H1 (cell line): ENCODE results near the gene SCAI. TPM values are rescaled to one million over a fixed set of nuclear protein-coding genes. Genes with fewer than 3 reads are reported as not detected.

ENCODE experiments used
- CTCF ChIA-PET: fragments of 300-600 bp; sonication (Branson Sonifier 250); formaldehyde crosslinking; loops from one replicate; lab custom pipeline; 2021; ENCODE audit not compliant: partially characterized antibody; lab: Charles Lee
- POLR2A ChIA-PET: fragments of 300-600 bp; sonication (Branson Sonifier 250); formaldehyde crosslinking; loops from one replicate; lab custom pipeline; 2021; ENCODE audit warnings: inconsistent platforms; ENCODE audit not compliant: partially characterized antibody; lab: Charles Lee
- DNase-seq, 2 experiments: peaks; one replicate each; pipeline versions ENCODE4 v3.0.0 to v3.0.0-alpha.2; 2010 to 2022; ENCODE audit warnings: low spot score in 2 of 2, low read depth in 1 of 2, mixed read lengths in 1 of 2
- FAIRE-seq: peaks from 2 replicates; lab custom pipeline; 2011; peaks lifted over from hg19 to GRCh38; lab: Jason Lieb, UNC
- H2AFZ ChIP-seq: 2 replicates; pipeline ENCODE4 v1.8.1; 2012; ENCODE audit warnings: low read length, inconsistent platforms
- H2AK5ac ChIP-seq: 2 replicates; pipeline ENCODE4 v1.6.1; 2013; ENCODE audit warnings: low read depth, low read length
- H2BK120ac ChIP-seq: replicated peaks from 2 replicates; pipeline ENCODE3; 2013; ENCODE audit warnings: low read depth, low read length, inconsistent platforms
- H2BK12ac ChIP-seq: 2 replicates; pipeline ENCODE4 v1.6.1; 2013; ENCODE audit warnings: low read depth, low read length
- H2BK15ac ChIP-seq: 2 replicates; pipeline ENCODE4 v1.6.1; 2013; ENCODE audit warnings: low read length
- H2BK20ac ChIP-seq: 2 replicates; pipeline ENCODE4 v1.6.1; 2013; ENCODE audit warnings: low read length
- H2BK5ac ChIP-seq: 2 replicates; pipeline ENCODE4 v1.6.1; 2013; ENCODE audit warnings: low read depth, low read length
- H3K14ac ChIP-seq: 2 replicates; pipeline ENCODE4 v1.6.1; 2013; ENCODE audit warnings: inconsistent platforms; ENCODE audit not compliant: insufficient read length
- H3K18ac ChIP-seq: 2 replicates; pipeline ENCODE4 v1.6.1; 2013; ENCODE audit warnings: low read length; ENCODE audit errors: extremely low read depth
- H3K23ac ChIP-seq: 2 replicates; pipeline ENCODE4 v1.6.1; 2013; ENCODE audit warnings: inconsistent platforms; ENCODE audit not compliant: insufficient read length
- H3K23me2 ChIP-seq: 2 replicates; pipeline ENCODE4 v1.6.1; 2013; ENCODE audit warnings: low read depth, low read length
- H3K27ac ChIP-seq: 2 replicates; pipeline ENCODE4 v1.6.1; 2011; ENCODE audit warnings: low read depth, low read length, inconsistent platforms
- H3K27me3 ChIP-seq, 4 experiments: replicated peaks in 1 of 4; 1 replicate in 1 of 4; 2 replicates in 3 of 4; pipeline versions ENCODE4 v1.6.1 to v1.8.1; 2011 to 2013; ENCODE audit warnings: low read length in 3 of 4, mild to moderate bottlenecking in 3 of 4, inconsistent platforms in 2 of 4, mixed read lengths in 2 of 4, moderate library complexity in 1 of 4; ENCODE audit not compliant: control insufficient read depth in 3 of 4, insufficient read depth in 3 of 4; ENCODE audit errors: extremely low read depth in 1 of 4
- H3K36me3 ChIP-seq, 4 experiments: 2 replicates each; pipeline versions ENCODE4 v1.6.1 to v1.8.1; 2011 to 2013; ENCODE audit warnings: mild to moderate bottlenecking in 4 of 4, low read length in 3 of 4, moderate library complexity in 2 of 4, control low read depth in 1 of 4, inconsistent platforms in 1 of 4; ENCODE audit not compliant: insufficient read depth in 4 of 4, control insufficient read depth in 2 of 4
- H3K4ac ChIP-seq: replicated peaks from 2 replicates; pipeline ENCODE3; 2013; ENCODE audit warnings: low read length, low read depth, mixed read lengths, inconsistent platforms; ENCODE audit not compliant: insufficient read length
- H3K4me1 ChIP-seq, 4 experiments: replicated peaks in 1 of 4; 1 replicate in 1 of 4; 2 replicates in 3 of 4; pipeline versions ENCODE4 v1.6.1 to v1.8.1; 2011 to 2013; ENCODE audit warnings: low read length in 3 of 4, inconsistent platforms in 2 of 4, mixed read lengths in 1 of 4; ENCODE audit not compliant: insufficient read depth in 4 of 4, control insufficient read depth in 3 of 4
- H3K4me2 ChIP-seq, 2 experiments: 2 replicates each; pipeline versions ENCODE4 v1.6.1 to v1.8.1; 2011 to 2013; ENCODE audit warnings: low read depth in 2 of 2, low read length in 2 of 2, control low read depth in 1 of 2, inconsistent platforms in 1 of 2, mild to moderate bottlenecking in 1 of 2; ENCODE audit not compliant: insufficient read depth in 1 of 2
- H3K4me3 ChIP-seq, 4 experiments: fragments of 200-600, 300-600 bp in 1 of 4; sonication (generic), shearing (Covaris generic), sonication (Bioruptor Twin) in 1 of 4; 2 replicates each; pipeline versions ENCODE4 v1.5.1 to v1.8.1; 2011 to 2016; ENCODE audit warnings: low read length in 4 of 4, low read depth in 3 of 4, control low read depth in 2 of 4, inconsistent platforms in 2 of 4, mild to moderate bottlenecking in 2 of 4, mixed read lengths in 1 of 4, moderate library complexity in 1 of 4; ENCODE audit not compliant: insufficient read depth in 2 of 4; ENCODE audit errors: extremely low read depth in 1 of 4
- H3K56ac ChIP-seq: replicated peaks from 2 replicates; pipeline ENCODE3; 2013; ENCODE audit warnings: low read depth, mild to moderate bottlenecking, mixed read lengths, low read length, inconsistent platforms; ENCODE audit not compliant: insufficient read length
- H3K79me1 ChIP-seq: 2 replicates; pipeline ENCODE4 v1.6.1; 2013; ENCODE audit warnings: low read depth, low read length, control low read depth
- H3K79me2 ChIP-seq, 2 experiments: 2 replicates each; pipeline versions ENCODE4 v1.6.1 to v1.8.1; 2012 to 2013; ENCODE audit warnings: low read length in 2 of 2, mild to moderate bottlenecking in 2 of 2, inconsistent platforms in 1 of 2; ENCODE audit not compliant: insufficient read depth in 2 of 2, control insufficient read depth in 1 of 2
- H3K9ac ChIP-seq, 4 experiments: replicated peaks in 1 of 4; 1 replicate in 1 of 4; 2 replicates in 3 of 4; pipeline versions ENCODE4 v1.6.1 to v1.8.1; 2011 to 2013; ENCODE audit warnings: low read depth in 3 of 4, low read length in 3 of 4, control low read depth in 2 of 4, mild to moderate bottlenecking in 2 of 4, moderate library complexity in 2 of 4, inconsistent platforms in 1 of 4; ENCODE audit errors: extremely low read depth in 1 of 4
- H3K9me3 ChIP-seq, 2 experiments: 2 replicates each; pipeline versions ENCODE4 v1.6.1 to v1.8.1; 2012 to 2013; ENCODE audit warnings: mild to moderate bottlenecking in 2 of 2, moderate library complexity in 2 of 2, control low read depth in 1 of 2, inconsistent platforms in 1 of 2, low read depth in 1 of 2, low read length in 1 of 2, mixed read lengths in 1 of 2; ENCODE audit not compliant: insufficient read depth in 2 of 2
- H4K20me1 ChIP-seq, 2 experiments: replicated peaks in 1 of 2; 2 replicates each; pipeline versions ENCODE3 to v1.8.1; 2011 to 2013; ENCODE audit warnings: inconsistent platforms in 2 of 2, low read length in 2 of 2, mild to moderate bottlenecking in 1 of 2; ENCODE audit not compliant: insufficient read depth in 2 of 2, control insufficient read depth in 1 of 2
- H4K5ac ChIP-seq: 2 replicates; pipeline ENCODE4 v1.6.1; 2013; ENCODE audit warnings: low read length, low read depth, mixed read lengths, inconsistent platforms; ENCODE audit not compliant: insufficient read length
- H4K8ac ChIP-seq: 2 replicates; pipeline ENCODE4 v1.8.0; 2013; ENCODE audit warnings: mild to moderate bottlenecking, moderate library complexity, low read length, inconsistent platforms; ENCODE audit not compliant: insufficient read depth; ENCODE audit errors: extremely low read depth
- H4K91ac ChIP-seq: replicated peaks from 2 replicates; pipeline ENCODE3; 2013; ENCODE audit warnings: low read length, mixed read lengths, inconsistent platforms; ENCODE audit not compliant: insufficient read length
- BACH1 ChIP-seq: IDR thresholded peaks from 2 replicates; pipeline ENCODE4 v1.6.1; 2012; ENCODE audit warnings: low read length, improper control_type of control experiment
- BCL11A ChIP-seq, 2 experiments: IDR thresholded peaks; one replicate each; pipeline ENCODE4 v1.6.1; 2011; ENCODE audit warnings: low read depth in 2 of 2, low read length in 2 of 2, mild to moderate bottlenecking in 2 of 2
- CBX5 ChIP-seq: fragments of 300-800, 300-1000 bp; sonication (generic); IDR thresholded peaks from 2 replicates; pipeline ENCODE4 v1.7.1; 2016; ENCODE audit warnings: antibody characterized with exemption, low read length, low read depth
- CTCF ChIP-seq, 3 experiments: IDR thresholded peaks; 1 replicate in 2 of 3; 2 replicates in 1 of 3; pipeline versions ENCODE4 v1.5.1 to v1.6.1; 2011; ENCODE audit warnings: low read length in 3 of 3, mild to moderate bottlenecking in 3 of 3, inconsistent platforms in 2 of 3, low read depth in 1 of 3, moderate library complexity in 1 of 3; ENCODE audit not compliant: insufficient read depth in 1 of 3; ENCODE audit errors: control extremely low read depth in 1 of 3
- EP300 ChIP-seq, 2 experiments: IDR thresholded peaks; 1 replicate in 1 of 2; 2 replicates in 1 of 2; pipeline ENCODE4 v1.6.1; 2011 to 2012; ENCODE audit warnings: low read depth in 2 of 2, low read length in 2 of 2, mild to moderate bottlenecking in 2 of 2, borderline replicate concordance in 1 of 2, inconsistent platforms in 1 of 2, moderate library complexity in 1 of 2
- EZH2 ChIP-seq: fragments of 200-600 bp; sonication (generic); IDR thresholded peaks from 2 replicates; pipeline ENCODE4 v1.7.1; 2012; ENCODE audit warnings: low read depth, mild to moderate bottlenecking, moderate library complexity, low read length, inconsistent platforms; ENCODE audit not compliant: severe bottlenecking
- JUND ChIP-seq: IDR thresholded peaks from 2 replicates; pipeline ENCODE4 v1.6.1; 2011; ENCODE audit warnings: mild to moderate bottlenecking, improper control_type of control experiment, low read length
- MAFK ChIP-seq: IDR thresholded peaks from 2 replicates; pipeline ENCODE4 v1.6.1; 2012; ENCODE audit warnings: low read depth, mild to moderate bottlenecking, improper control_type of control experiment, low read length
- NRF1 ChIP-seq: IDR thresholded peaks from 2 replicates; pipeline ENCODE4 v1.6.1; 2011; ENCODE audit warnings: mild to moderate bottlenecking, low read depth, low read length, improper control_type of control experiment
- SIX5 ChIP-seq: IDR thresholded peaks from 2 replicates; pipeline ENCODE4 v1.6.1; 2011; ENCODE audit warnings: mild to moderate bottlenecking, low read depth, low read length
- SP4 ChIP-seq: IDR thresholded peaks from 2 replicates; pipeline ENCODE4 v1.6.1; 2012; ENCODE audit warnings: low read length, inconsistent platforms
- TAF7 ChIP-seq: optimal IDR thresholded peaks from 2 replicates; pipeline ENCODE3; 2011; ENCODE audit warnings: low read depth, mild to moderate bottlenecking, inconsistent platforms, low read length, moderate library complexity, borderline replicate concordance
- WGBS, 2 experiments: shearing (Covaris generic) in 1 of 2; methylation state at CpG; one replicate each; pipeline versions ENCODE4 v1.1.6 to v1.1.7; 2013 to 2015; ENCODE audit warnings: low lambda C conversion rate in 2 of 2, mixed read lengths in 2 of 2, inconsistent platforms in 1 of 2, low coverage in 1 of 2, missing lambda C conversion rate in 1 of 2; ENCODE audit not compliant: insufficient replicate concordance in 2 of 2, insufficient coverage in 1 of 2, insufficient read length in 1 of 2; ENCODE audit errors: extremely low coverage in 1 of 2, missing lambda C conversion rate in 1 of 2; 5-methylcytosine and 5-hydroxymethylcytosine counted together
- polyA plus RNA-seq, 7 experiments: library from polyadenylated mRNA; depleted of rRNA in 3 of 7; stranded (reverse) in 5 of 7; unstranded in 2 of 7; fragments of >200 nt in 5 of 7; fragments of 200-250 nt in 2 of 7; gene quantifications; 1 replicate in 5 of 7; 2 replicates in 1 of 7; 4 replicates in 1 of 7; pipeline versions ENCODE4 v1.2.1 to v1.2.3, GENCODE V29; 2011 to 2013; ENCODE audit warnings: missing spikeins in 2 of 7, mixed read lengths in 2 of 7
- total RNA-seq: library from RNA; stranded (reverse); fragmentation: NEBNext Ultra II Directional; extraction: Animal tissue kit (Norgen Biotek cat#: 25700); gene quantifications from 2 replicates; pipeline ENCODE4 v1.2.1, GENCODE V29; 2021

SCAI gene
- total and polyA plus RNA-seq, 2 of the 8 experiments (the other 6 are each of a cell fraction or from before 2014, with no cell fraction given), result 6.4 to 19.8 TPM

GRCh38 chr9:125131778-125132177, 11.6 kb downstream of the SCAI start:
- H3K23me2 ChIP-seq, result no peaks in the 10 kb centered on the region
- H3K18ac ChIP-seq, result no peak overlapping the region
- H2BK20ac ChIP-seq, result no peak overlapping the region
- no peak overlapping the region for H3K4me3 ChIP-seq
- peaks cover 5% of the 10 kb centered on the region; the same call in 1 of the 2 replicates for H3K79me1 ChIP-seq
- FAIRE-seq (no peak), DNase-seq (no peak)
- H3K23ac ChIP-seq, result no peak overlapping the region
- no peak overlapping the region for H3K56ac ChIP-seq
- no peak overlapping the region for H2AK5ac ChIP-seq
- H3K4me1 ChIP-seq, result no peaks in the 10 kb centered on the region
- H3K14ac ChIP-seq, result no peak overlapping the region
- WGBS, 2 experiments, result 99% methylated on average over 4 of the region's 6 CpGs; no CpG with 5 or more reads in 1 of the 2 experiments
- no peak overlapping the region for H3K4me2 ChIP-seq
- H2BK5ac ChIP-seq, result no peak overlapping the region
- H4K20me1 ChIP-seq, result peaks cover 0 to 1% of the 10 kb centered on the region in 2 experiments
- H2BK15ac ChIP-seq, result no peak overlapping the region
- H3K27me3 ChIP-seq, result no peaks in the 10 kb centered on the region
- no peak overlapping the region for H4K8ac ChIP-seq
- ChIA-PET POLR2A (interaction anchor here (1.1 to 1.5 kb wide), 2 partner anchors 11 to 270 kb away, joined by 3 to 4 read pairs; partner anchors contain the start of genes ARPC5L and RPL35), CTCF (interaction anchor here (1.2 kb wide), 2 partner anchors 124 to 238 kb away, joined by 3 read pairs; no protein-coding TSS in a partner anchor)
- H2BK12ac ChIP-seq, result no peak overlapping the region
- H3K27ac ChIP-seq, result no peak overlapping the region
- no peak overlapping the region for H4K91ac ChIP-seq
- no peaks in the 10 kb centered on the region for H3K36me3 ChIP-seq
- no peak overlapping the region for H2AFZ ChIP-seq
- no peak overlapping the region for H3K4ac ChIP-seq
- peaks cover 3 to 50% of the 10 kb centered on the region in 2 experiments; a peak in 2 of 4 replicates for H3K79me2 ChIP-seq
- no peak overlapping the region for H2BK120ac ChIP-seq
- no peak overlapping the region for H3K9ac ChIP-seq
- no peaks in the 10 kb centered on the region for H3K9me3 ChIP-seq
- no peak overlapping the region for H4K5ac ChIP-seq
- no peak for TF ChIP-seq BACH1
- no peak for TF ChIP-seq BCL11A (IDR thresholded peaks at IDR 0.05; ENCODE audit: low read depth in 2 of 2, low read length in 2 of 2)
- no peak for TF ChIP-seq CBX5
- no peak for TF ChIP-seq CTCF (IDR thresholded peaks at IDR 0.05; ENCODE audit: control extremely low read depth in 1 of 3, insufficient read depth in 1 of 3, low read depth in 1 of 3, low read length in 3 of 3)
- no peak for TF ChIP-seq SIX5
- TF ChIP-seq TAF7, result no peak
- no peak for TF ChIP-seq JUND
- TF ChIP-seq MAFK, result no peak
- TF ChIP-seq EZH2, result no peak
- no peak for TF ChIP-seq SP4
- no peak for TF ChIP-seq EP300 (IDR thresholded peaks at IDR 0.05; ENCODE audit: borderline replicate concordance in 1 of 2, low read depth in 2 of 2, low read length in 2 of 2)
- no peak for TF ChIP-seq NRF1
